Measurements from ENCODE around the gene IQGAP3. TPM values are rescaled to one million over a fixed set of nuclear protein-coding genes. Genes with fewer than 3 reads are reported as not detected.

IQGAP3 gene
- polyA plus RNA-seq, 1 of the 3 experiments (the other 2 are of a cell fraction), result 15.6 TPM

GRCh38 chr1:156482276-156482675 lies 90.1 kb downstream of the IQGAP3 start (continued):
- TF ChIP-seq, protein P1, sequence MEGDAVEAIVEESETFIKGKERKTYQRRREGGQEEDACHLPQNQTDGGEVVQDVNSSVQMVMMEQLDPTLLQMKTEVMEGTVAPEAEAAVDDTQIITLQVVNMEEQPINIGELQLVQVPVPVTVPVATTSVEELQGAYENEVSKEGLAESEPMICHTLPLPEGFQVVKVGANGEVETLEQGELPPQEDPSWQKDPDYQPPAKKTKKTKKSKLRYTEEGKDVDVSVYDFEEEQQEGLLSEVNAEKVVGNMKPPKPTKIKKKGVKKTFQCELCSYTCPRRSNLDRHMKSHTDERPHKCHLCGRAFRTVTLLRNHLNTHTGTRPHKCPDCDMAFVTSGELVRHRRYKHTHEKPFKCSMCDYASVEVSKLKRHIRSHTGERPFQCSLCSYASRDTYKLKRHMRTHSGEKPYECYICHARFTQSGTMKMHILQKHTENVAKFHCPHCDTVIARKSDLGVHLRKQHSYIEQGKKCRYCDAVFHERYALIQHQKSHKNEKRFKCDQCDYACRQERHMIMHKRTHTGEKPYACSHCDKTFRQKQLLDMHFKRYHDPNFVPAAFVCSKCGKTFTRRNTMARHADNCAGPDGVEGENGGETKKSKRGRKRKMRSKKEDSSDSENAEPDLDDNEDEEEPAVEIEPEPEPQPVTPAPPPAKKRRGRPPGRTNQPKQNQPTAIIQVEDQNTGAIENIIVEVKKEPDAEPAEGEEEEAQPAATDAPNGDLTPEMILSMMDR (IDR thresholded peaks at IDR 0.05), result no peak
- TF ChIP-seq EP300 (IDR thresholded peaks at IDR 0.05; ENCODE audit: borderline replicate concordance in 1 of 2, low read depth in 1 of 2, low read length in 1 of 2) (no peak), ZBTB33 (IDR thresholded peaks at IDR 0.05; ENCODE audit: borderline replicate concordance, low read depth) (no peak)

- no peak for DNase-seq
- Histone ChIP-seq H2AFZ (ENCODE audit: low read depth) (no peak overlapping the region), H3K27me3 (ENCODE audit: insufficient read depth) (no peaks in the 10 kb centered on the region), H3K9me3 (no peaks in the 10 kb centered on the region), H3K4me3 (ENCODE audit: low read depth in 2 of 2, low read length in 1 of 2) (no peak overlapping the region), H3K4me2 (no peak overlapping the region), H3K4me1 (ENCODE audit: control insufficient read depth in 1 of 2, insufficient read depth in 2 of 2, low read depth in 1 of 2, low read length in 1 of 2) (peaks cover 0 to 5% of the 10 kb centered on the region in 2 experiments; a peak in 1 of 4 replicates), H3K9ac (no peak overlapping the region), H4K20me1 (ENCODE audit: insufficient read depth) (peaks cover 81% of the 10 kb centered on the region), H3K36me3 (replicated peaks in 1 of 2; ENCODE audit: control insufficient read depth in 1 of 2, insufficient read depth in 2 of 2, low read length in 1 of 2) (peaks cover 28 to 64% of the 10 kb centered on the region in 2 experiments), H3K27ac (ENCODE audit: low read depth in 2 of 2, low read length in 1 of 2) (no peak overlapping the region), H3F3A (replicated peaks; ENCODE audit: insufficient read depth) (peaks cover 4% of the 10 kb centered on the region), H3K79me2 (ENCODE audit: insufficient read depth) (peaks cover 57% of the 10 kb centered on the region), H3K9me2 (no peaks in the 10 kb centered on the region)
- ChIA-PET POLR2A (no interaction called here), CTCF (interaction anchor here (0.7 to 3.9 kb wide), 22 partner anchors 10 to 848 kb away, joined by 3 to 50 read pairs (median 8); partner anchors contain the start of gene MEF2D)
- 96% methylated on average over 3 of the region's 5 CpGs for WGBS (ENCODE audit: low lambda C conversion rate)
- TF ChIP-seq EZH2phosphoT487 (IDR thresholded peaks at IDR 0.05; ENCODE audit: borderline replicate concordance, low read depth) (no peak), POLR2AphosphoS5 (IDR thresholded peaks at IDR 0.05; ENCODE audit: low read depth, low read length) (no peak), ELF1 (IDR thresholded peaks at IDR 0.05) (no peak), NFIC (IDR thresholded peaks at IDR 0.05; ENCODE audit: borderline replicate concordance) (no peak)
These were observed 90.8 kb downstream of the IQGAP3 start for GRCh38 chr1:156481527-156481926.

GRCh38 chr1:156480411-156481192 lies 91.8 kb downstream of the IQGAP3 start:
- H3F3A ChIP-seq (replicated peaks; ENCODE audit: insufficient read depth), result peaks cover 4% of the 10 kb centered on the region
- H3K27me3 ChIP-seq (ENCODE audit: insufficient read depth), result no peaks in the 10 kb centered on the region
- H3K27ac ChIP-seq (ENCODE audit: low read depth in 2 of 2, low read length in 1 of 2), result no peak overlapping the region
- no peaks in the 10 kb centered on the region for H3K9me3 ChIP-seq
- WGBS (ENCODE audit: low lambda C conversion rate), result 68% methylated on average over 34 of the region's 34 CpGs
- H2AFZ ChIP-seq (ENCODE audit: low read depth), result no peak overlapping the region
- no peak overlapping the region for H3K9ac ChIP-seq
- H3K36me3 ChIP-seq (replicated peaks in 1 of 2; ENCODE audit: control insufficient read depth in 1 of 2, insufficient read depth in 2 of 2, low read length in 1 of 2), result peaks cover 28 to 74% of the 10 kb centered on the region in 2 experiments
- POLR2A ChIA-PET, result no interaction called here
- H4K20me1 ChIP-seq (ENCODE audit: insufficient read depth), result peaks cover 73% of the 10 kb centered on the region
- CTCF ChIA-PET, result interaction anchor here (0.6 to 3.9 kb wide), 42 partner anchors 11 to 849 kb away, joined by 3 to 50 read pairs (median 4); partner anchors contain the start of genes MEF2D and NAXE
- H3K4me2 ChIP-seq, result no peak overlapping the region
- TF ChIP-seq, protein P2, sequence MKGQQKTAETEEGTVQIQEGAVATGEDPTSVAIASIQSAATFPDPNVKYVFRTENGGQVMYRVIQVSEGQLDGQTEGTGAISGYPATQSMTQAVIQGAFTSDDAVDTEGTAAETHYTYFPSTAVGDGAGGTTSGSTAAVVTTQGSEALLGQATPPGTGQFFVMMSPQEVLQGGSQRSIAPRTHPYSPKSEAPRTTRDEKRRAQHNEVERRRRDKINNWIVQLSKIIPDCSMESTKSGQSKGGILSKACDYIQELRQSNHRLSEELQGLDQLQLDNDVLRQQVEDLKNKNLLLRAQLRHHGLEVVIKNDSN (IDR thresholded peaks at IDR 0.05; ENCODE audit: borderline replicate concordance, low read depth), result no peak
- TF ChIP-seq RAD21 (IDR thresholded peaks at IDR 0.05; ENCODE audit: low read length) (peak; percentile 52), SMC3 (IDR thresholded peaks at IDR 0.05; ENCODE audit: low read depth, low read length) (peak; percentile 53)
- TF ChIP-seq, protein P1 (IDR thresholded peaks at IDR 0.05), result peak; percentile 70
- H3K4me3 ChIP-seq (ENCODE audit: low read depth in 2 of 2, low read length in 1 of 2), result peak overlapping the region in 1 of 2 experiments; percentile 35; a peak in 1 of 4 replicates
- peaks cover 48% of the 10 kb centered on the region for H3K79me2 ChIP-seq (ENCODE audit: insufficient read depth)
- peaks cover 0 to 5% of the 10 kb centered on the region in 2 experiments; a peak in 1 of 4 replicates for H3K4me1 ChIP-seq (ENCODE audit: control insufficient read depth in 1 of 2, insufficient read depth in 2 of 2, low read depth in 1 of 2, low read length in 1 of 2)
- peak; percentile 84 for DNase-seq
- no peaks in the 10 kb centered on the region for H3K9me2 ChIP-seq
